CD4-positive, alpha-beta memory T cell (primary cell): ENCODE data around the gene TIAM2. TPM values are rescaled to one million over a fixed set of nuclear protein-coding genes. Genes with fewer than 3 reads are reported as not detected.
A peak's percentile ranks its signal among the peaks of the same experiment; 100 is the strongest.

Experiments used
- CTCF ChIA-PET: fragments of 350-600 bp; sonication (Branson Sonifier 250); formaldehyde crosslinking; loops from one replicate; lab custom pipeline; 2021; ENCODE audit warnings: inconsistent platforms; ENCODE audit not compliant: partially characterized antibody; lab: Charles Lee
- POLR2A ChIA-PET: fragments of 350-600 bp; sonication (Branson Sonifier 250); formaldehyde crosslinking; loops from one replicate; lab custom pipeline; 2021; ENCODE audit not compliant: partially characterized antibody; lab: Charles Lee
- DNase-seq, 5 donors: peaks; one replicate each; pipeline versions ENCODE4 v3.0.0 to v3.0.0-alpha.2; 2020 to 2022; ENCODE audit warnings: mixed read lengths in 1 of 5
- H3K27ac ChIP-seq: one replicate; pipeline ENCODE4 v1.7.0; 2013; ENCODE audit warnings: low read depth, low read length
- H3K27me3 ChIP-seq: 2 replicates; pipeline ENCODE4 v1.7.0; 2013; ENCODE audit warnings: mild to moderate bottlenecking, low read length, moderate library complexity; ENCODE audit not compliant: insufficient read depth
- H3K36me3 ChIP-seq: 2 replicates; pipeline ENCODE4 v1.7.0; 2013; ENCODE audit warnings: mild to moderate bottlenecking, low read length, moderate library complexity; ENCODE audit not compliant: insufficient read depth
- H3K4me1 ChIP-seq: 2 replicates; pipeline ENCODE4 v1.7.0; 2013; ENCODE audit warnings: mild to moderate bottlenecking, low read length, moderate library complexity; ENCODE audit not compliant: insufficient read depth
- H3K4me3 ChIP-seq, 2 donors: one replicate each; pipeline ENCODE4 v1.7.0; 2013; ENCODE audit warnings: low read length in 2 of 2, mild to moderate bottlenecking in 1 of 2
- H3K9me3 ChIP-seq, 2 donors: one replicate each; pipeline ENCODE4 v1.7.0; 2013; ENCODE audit warnings: low read length in 2 of 2, control low read depth in 1 of 2; ENCODE audit not compliant: control insufficient read depth in 1 of 2
- H3K27ac Mint-ChIP-seq, 7 donors: one replicate each; pipeline ENCODE4 v1.8.0; 2020 to 2021; ENCODE audit warnings: mixed read lengths in 7 of 7, mild to moderate bottlenecking in 6 of 7, inconsistent platforms in 3 of 7, moderate library complexity in 3 of 7
- H3K27me3 Mint-ChIP-seq, 2 donors: one replicate each; pipeline ENCODE4 v1.8.0; 2020 to 2021; ENCODE audit warnings: mixed read lengths in 2 of 2
- H3K36me3 Mint-ChIP-seq, 2 donors: one replicate each; pipeline ENCODE4 v1.8.0; 2020 to 2021; ENCODE audit warnings: mixed read lengths in 2 of 2, inconsistent platforms in 1 of 2, mild to moderate bottlenecking in 1 of 2
- H3K4me1 Mint-ChIP-seq, 4 donors: one replicate each; pipeline ENCODE4 v1.8.0; 2020 to 2021; ENCODE audit warnings: mixed read lengths in 4 of 4, mild to moderate bottlenecking in 1 of 4
- H3K4me3 Mint-ChIP-seq, 8 donors: one replicate each; pipeline ENCODE4 v1.8.0; 2020 to 2021; ENCODE audit warnings: mixed read lengths in 8 of 8, mild to moderate bottlenecking in 7 of 8, moderate library complexity in 6 of 8, inconsistent platforms in 3 of 8
- H3K9me3 Mint-ChIP-seq, 8 donors: one replicate each; pipeline ENCODE4 v1.8.0; 2020 to 2021; ENCODE audit warnings: mixed read lengths in 8 of 8, mild to moderate bottlenecking in 5 of 8, inconsistent platforms in 3 of 8, moderate library complexity in 1 of 8
- intact Hi-C: fragments of 100-400 bp; cut with micrococcal nuclease; formaldehyde crosslinking; loops from one replicate; pipeline ENCODE4 v1.15.1; 2023
- polyA plus RNA-seq, 2 donors: library from polyadenylated mRNA; unstranded; fragments of 300-500 nt; fragmentation: Illumina TruSeq; gene quantifications; one replicate each; pipeline ENCODE4 v1.2.3, GENCODE V29; 2021
- total RNA-seq, 2 experiments: library from RNA; stranded (reverse); gene quantifications; one replicate each; pipeline ENCODE4 v1.2.3, GENCODE V29; 2021

Gene TIAM2
- total and polyA plus RNA-seq, 4 experiments from 2014 or later = 0.15 to 11.1 (median 5.8) TPM

- no peak overlapping the region for H3K4me3 Mint-ChIP-seq
- DNase-seq = no peak
- POLR2A ChIA-PET = no interaction called here
- H3K27ac Mint-ChIP-seq = peak overlapping the region in 2 of 7 donors; percentile 30 to 73
- intact Hi-C loops = no loop called here
- Histone ChIP-seq H3K4me3 (no peak overlapping the region), H3K9me3 (no peaks in the 10 kb centered on the region), H3K27ac (no peak overlapping the region), H3K36me3 (peaks cover 27% of the 10 kb centered on the region), H3K4me1 (no peaks in the 10 kb centered on the region), H3K27me3 (no peaks in the 10 kb centered on the region)
- peaks cover 64 to 79% of the 10 kb centered on the region in 2 donors for H3K36me3 Mint-ChIP-seq
- H3K27me3 Mint-ChIP-seq = no peaks in the 10 kb centered on the region
- peaks cover 3 to 23% (median 12%) of the 10 kb centered on the region in 4 donors for H3K4me1 Mint-ChIP-seq
- no peaks in the 10 kb centered on the region for H3K9me3 Mint-ChIP-seq
- CTCF ChIA-PET = no interaction called here
These were observed 297.6 kb downstream of the TIAM2 start for GRCh38 chr6:155292711-155293110.

- POLR2A ChIA-PET = no interaction called here
These were observed 302.6 kb downstream of the TIAM2 start for GRCh38 chr6:155297669-155298068.

GRCh38 chr6:155301867-155302266, 306.8 kb downstream of the TIAM2 start:
- H3K4me1 Mint-ChIP-seq = peaks cover 6 to 10% (median 10%) of the 10 kb centered on the region in 4 donors
- intact Hi-C loops = no loop called here
- ChIA-PET CTCF (no interaction called here), POLR2A (interaction anchor here (1.1 kb wide), 1 partner anchor 13 kb away, joined by 3 read pairs; no protein-coding TSS in a partner anchor)
- no peaks in the 10 kb centered on the region for H3K9me3 Mint-ChIP-seq
- no peaks in the 10 kb centered on the region for H3K27me3 ChIP-seq
- no peak overlapping the region for H3K27ac ChIP-seq
- no peak overlapping the region for H3K27ac Mint-ChIP-seq
- peaks cover 27% of the 10 kb centered on the region for H3K36me3 ChIP-seq
- no peak overlapping the region for H3K4me3 ChIP-seq
- no peaks in the 10 kb centered on the region for H3K27me3 Mint-ChIP-seq
- no peak overlapping the region for H3K4me3 Mint-ChIP-seq
- peaks cover 42 to 56% of the 10 kb centered on the region in 2 donors for H3K36me3 Mint-ChIP-seq
- no peaks in the 10 kb centered on the region for H3K4me1 ChIP-seq
- H3K9me3 ChIP-seq = no peaks in the 10 kb centered on the region
- no peak for DNase-seq

More at GRCh38 chr6:155297669-155298068, 302.6 kb downstream of the TIAM2 start:
- Histone ChIP-seq H3K4me3 (no peak overlapping the region), H3K4me1 (no peaks in the 10 kb centered on the region), H3K9me3 (no peaks in the 10 kb centered on the region), H3K36me3 (peaks cover 29% of the 10 kb centered on the region), H3K27ac (no peak overlapping the region), H3K27me3 (no peaks in the 10 kb centered on the region)
- peaks cover 6 to 10% (median 9%) of the 10 kb centered on the region in 4 donors for H3K4me1 Mint-ChIP-seq
- intact Hi-C loops = no loop called here
- H3K9me3 Mint-ChIP-seq = no peaks in the 10 kb centered on the region
- no peak overlapping the region for H3K4me3 Mint-ChIP-seq
- DNase-seq = no peak
- CTCF ChIA-PET = no interaction called here
- H3K27ac Mint-ChIP-seq = peak overlapping the region in 3 of 7 donors; percentile 2 to 40 (median 4)
- peaks cover 51 to 59% of the 10 kb centered on the region in 2 donors for H3K36me3 Mint-ChIP-seq
- no peaks in the 10 kb centered on the region for H3K27me3 Mint-ChIP-seq

GRCh38 chr6:155303361-155303870, 308.3 kb downstream of the TIAM2 start:
- POLR2A ChIA-PET = interaction anchor here (1.9 kb wide), 1 partner anchor 11 kb away, joined by 15 read pairs; the partner anchor contains the start of gene TFB1M
- H3K9me3 ChIP-seq = no peaks in the 10 kb centered on the region
- no peak overlapping the region for H3K4me3 ChIP-seq
- no peaks in the 10 kb centered on the region for H3K27me3 ChIP-seq
- CTCF ChIA-PET = interaction anchor here (1.4 to 1.9 kb wide), 2 partner anchors 10 to 13 kb away, joined by 5 to 10 read pairs; partner anchors contain the start of gene TFB1M
- Mint-ChIP-seq H3K27me3 (no peaks in the 10 kb centered on the region), H3K4me1 (peaks cover 9 to 23% (median 16%) of the 10 kb centered on the region in 4 donors), H3K36me3 (peaks cover 33 to 58% of the 10 kb centered on the region in 2 donors), H3K9me3 (no peaks in the 10 kb centered on the region), H3K27ac (no peak overlapping the region), H3K4me3 (no peak overlapping the region)
- DNase-seq = no peak
- no peak overlapping the region for H3K27ac ChIP-seq
- H3K36me3 ChIP-seq = peaks cover 24% of the 10 kb centered on the region
- no peaks in the 10 kb centered on the region for H3K4me1 ChIP-seq
- intact Hi-C loops = no loop called here

- Histone ChIP-seq H3K36me3 (peaks cover 31% of the 10 kb centered on the region), H3K9me3 (no peaks in the 10 kb centered on the region), H3K4me1 (peaks cover 16% of the 10 kb centered on the region), H3K4me3 (no peak overlapping the region), H3K27ac (no peak overlapping the region), H3K27me3 (no peaks in the 10 kb centered on the region)
- Mint-ChIP-seq H3K4me3 (no peak overlapping the region), H3K27ac (no peak overlapping the region), H3K9me3 (no peaks in the 10 kb centered on the region), H3K4me1 (peaks cover 18 to 45% (median 26%) of the 10 kb centered on the region in 4 donors), H3K36me3 (peaks cover 34 to 57% of the 10 kb centered on the region in 2 donors), H3K27me3 (no peaks in the 10 kb centered on the region)
- intact Hi-C loops = no loop called here
- ChIA-PET POLR2A (no interaction called here), CTCF (interaction anchor here (1.3 kb wide), 1 partner anchor 11 kb away, joined by 4 read pairs; no protein-coding TSS in a partner anchor)
- DNase-seq = no peak
These were observed 311.8 kb downstream of the TIAM2 start for GRCh38 chr6:155306958-155307357.
